Hematopoietic multipotent progenitor cell (in vitro differentiated cells): ENCODE measurements around the gene CADM1. TPM values are rescaled to one million over a fixed set of nuclear protein-coding genes. Genes with fewer than 3 reads are reported as not detected.

Experiments used
- DNase-seq, 3 donors: peaks; one replicate each; pipeline ENCODE4 v3.0.0-alpha.2; 2011 to 2015; ENCODE audit warnings: low read depth in 2 of 3, low spot score in 2 of 3
- small RNA-seq: library from RNA; depleted of rRNA; stranded (forward); fragments of <200 nt; gene quantifications from one replicate; pipeline ENCODE3, GENCODE V24; 2012
- total RNA-seq: library from RNA; depleted of rRNA; stranded (reverse); fragments of >200 nt; gene quantifications from one replicate; pipeline ENCODE4 v1.2.3, GENCODE V29; 2012

Gene CADM1
- total RNA-seq, 1 donor: under 0.01 TPM

- no peak for DNase-seq
Measured at GRCh38 chr11:115132436-115133228, 371.6 kb downstream of the CADM1 start.

- DNase-seq: no peak
Measured at GRCh38 chr11:115129473-115130289, 374.5 kb downstream of the CADM1 start.

- DNase-seq: no peak
Measured at GRCh38 chr11:115128226-115128625, 376.0 kb downstream of the CADM1 start.

GRCh38 chr11:115127790-115128189, 376.4 kb downstream of the CADM1 start:
- DNase-seq: no peak

- no peak for DNase-seq
Measured at GRCh38 chr11:115126515-115127208, 377.6 kb downstream of the CADM1 start.

GRCh38 chr11:115126092-115126491, 378.1 kb downstream of the CADM1 start:
- DNase-seq: no peak

- DNase-seq: no peak
Measured at GRCh38 chr11:115124786-115125185, 379.4 kb downstream of the CADM1 start.

GRCh38 chr11:115123641-115124040, 380.6 kb downstream of the CADM1 start:
- DNase-seq: no peak

GRCh38 chr11:115122274-115122673, 381.9 kb downstream of the CADM1 start:
- DNase-seq: no peak

Small RNA genes within 50 kb of the gene (small RNA-seq; reads per million reads assigned to genes)
- not detected for gene RF01293
